WTC11 (cell line): Measurements from ENCODE around the gene SLC6A8. TPM values are rescaled to one million over a fixed set of nuclear protein-coding genes. Genes with fewer than 3 reads are reported as not detected.
A peak's percentile ranks its signal among the peaks of the same experiment; 100 is the strongest.

Source experiments
- ATAC-seq: fragments of 200-7000 bp; cut with Tn5 transposase; 2 replicates; pipeline ENCODE4 v1.10.0; 2021; ENCODE audit warnings: mild to moderate bottlenecking, moderate library complexity
- CTCF ChIA-PET: fragments of 300-600 bp; sonication (Branson Sonifier 250); formaldehyde crosslinking; loops from one replicate; lab custom pipeline; 2021; ENCODE audit warnings: antibody characterized with exemption; lab: Charles Lee
- POLR2A ChIA-PET: fragments of 350-600 bp; sonication (Branson Sonifier 250); formaldehyde crosslinking; loops from one replicate; lab custom pipeline; 2021; ENCODE audit warnings: antibody characterized with exemption; lab: Charles Lee
- DNase-seq: peaks from one replicate; pipeline ENCODE4 v3.0.0; 2021; ENCODE audit warnings: low spot score
- H3K27ac Mint-ChIP-seq: 2 replicates; pipeline ENCODE4 v1.8.0; 2021; ENCODE audit warnings: mixed read lengths
- H3K27me3 Mint-ChIP-seq: 2 replicates; pipeline ENCODE4 v1.8.0; 2021; ENCODE audit warnings: low read depth, mild to moderate bottlenecking, moderate library complexity, mixed read lengths
- H3K36me3 Mint-ChIP-seq: 2 replicates; pipeline ENCODE4 v1.8.0; 2021; ENCODE audit warnings: mixed read lengths
- H3K4me1 Mint-ChIP-seq: 2 replicates; pipeline ENCODE4 v1.8.0; 2022; ENCODE audit warnings: mixed read lengths
- H3K4me3 Mint-ChIP-seq: 2 replicates; pipeline ENCODE4 v1.8.0; 2021; ENCODE audit warnings: mild to moderate bottlenecking, moderate library complexity, mixed read lengths
- H3K9me3 Mint-ChIP-seq: 2 replicates; pipeline ENCODE4 v1.8.0; 2021; ENCODE audit warnings: mixed read lengths
- AR ChIP-seq: fragments of 250-450 bp; sonication (Bioruptor Pico); IDR thresholded peaks from 2 replicates; pipeline ENCODE4 v1.9.0; 2021; ENCODE audit warnings: mild to moderate bottlenecking
- ATF1 ChIP-seq: sonication (generic); formaldehyde crosslinking; IDR thresholded peaks from 2 replicates; pipeline ENCODE4 v1.8.1; 2023; ENCODE audit warnings: mild to moderate bottlenecking, moderate library complexity, missing genetic modification reagents
- CDX4 ChIP-seq: fragments of 250-450 bp; sonication (Bioruptor Pico); IDR thresholded peaks from 2 replicates; pipeline ENCODE4 v1.9.0; 2021; ENCODE audit warnings: moderate library complexity, mild to moderate bottlenecking, inconsistent platforms, borderline replicate concordance
- CREM ChIP-seq: sonication (generic); formaldehyde crosslinking; IDR thresholded peaks from 2 replicates; pipeline ENCODE4 v1.8.1; 2022; ENCODE audit warnings: mild to moderate bottlenecking, missing genetic modification reagents, moderate library complexity
- E2F1 ChIP-seq: sonication (generic); formaldehyde crosslinking; IDR thresholded peaks from 2 replicates; pipeline ENCODE4 v1.8.0; 2022; ENCODE audit warnings: mild to moderate bottlenecking, missing genetic modification reagents
- FOXK1 ChIP-seq: sonication (generic); formaldehyde crosslinking; IDR thresholded peaks from 2 replicates; pipeline ENCODE4 v1.8.0; 2022; ENCODE audit warnings: mild to moderate bottlenecking, moderate library complexity, missing genetic modification reagents
- FOXP1 ChIP-seq: sonication (generic); formaldehyde crosslinking; IDR thresholded peaks from 2 replicates; pipeline ENCODE4 v1.8.0; 2022; ENCODE audit warnings: missing genetic modification reagents, mild to moderate bottlenecking, moderate library complexity, borderline replicate concordance
- GTF2I ChIP-seq: fragments of 250-450 bp; sonication (Bioruptor Pico); conservative IDR thresholded peaks from 2 replicates; pipeline ENCODE4 v1.4.0; 2021; ENCODE audit warnings: mild to moderate bottlenecking
- NFE2L1 ChIP-seq: sonication (generic); formaldehyde crosslinking; IDR thresholded peaks from 2 replicates; pipeline ENCODE4 v1.8.1; 2023; ENCODE audit warnings: missing genetic modification reagents
- SP1 ChIP-seq: sonication (generic); formaldehyde crosslinking; conservative IDR thresholded peaks from 2 replicates; pipeline ENCODE4 v1.8.1; 2022; ENCODE audit warnings: missing genetic modification reagents
- ZMAT4 ChIP-seq: fragments of 250-450 bp; sonication (Bioruptor Pico); IDR thresholded peaks from 2 replicates; pipeline ENCODE4 v1.9.0; 2021; ENCODE audit warnings: mild to moderate bottlenecking
- ZNF263 ChIP-seq: sonication (generic); formaldehyde crosslinking; IDR thresholded peaks from 2 replicates; pipeline ENCODE4 v1.8.1; 2022; ENCODE audit warnings: low read depth, mild to moderate bottlenecking, moderate library complexity, missing genetic modification reagents
- ZNF281 ChIP-seq: sonication (generic); formaldehyde crosslinking; IDR thresholded peaks from 2 replicates; pipeline ENCODE4 v1.8.0; 2023; ENCODE audit warnings: mild to moderate bottlenecking, missing genetic modification reagents
- ZNF396 ChIP-seq: fragments of 250-450 bp; sonication (Bioruptor Pico); IDR thresholded peaks from 2 replicates; pipeline ENCODE4 v1.8.0; 2021; ENCODE audit warnings: mild to moderate bottlenecking, moderate library complexity, borderline replicate concordance
- ZNF512 ChIP-seq: sonication (generic); formaldehyde crosslinking; IDR thresholded peaks from 2 replicates; pipeline ENCODE4 v1.8.1; 2022; ENCODE audit warnings: missing genetic modification reagents, borderline replicate concordance
- ZSCAN18 ChIP-seq: fragments of 250-450 bp; sonication (Bioruptor Pico); IDR thresholded peaks from 2 replicates; pipeline ENCODE4 v2.1.2; 2022; ENCODE audit warnings: mild to moderate bottlenecking, moderate library complexity
- total RNA-seq: library from RNA; stranded (reverse); gene quantifications from 3 replicates; pipeline ENCODE4 v1.2.3, GENCODE V29; 2021

SLC6A8 gene
- total RNA-seq, 1 experiment from 2014 or later, result 112 TPM

GRCh38 chrX:153727123-153727931 lies 39.6 kb downstream of the SLC6A8 start:
- peaks cover 10% of the 10 kb centered on the region for H3K36me3 Mint-ChIP-seq
- ChIA-PET POLR2A (interaction anchor here (0.6 to 1.1 kb wide), 2 partner anchors 198 to 199 kb away, joined by 3 to 4 read pairs; partner anchors contain the start of gene ARHGAP4), CTCF (interaction anchor here (0.6 to 1.8 kb wide), 10 partner anchors 11 to 257 kb away, joined by 3 to 5 read pairs (median 4); partner anchors contain the start of genes ARHGAP4, HAUS7 and SLC6A8)
- H3K9me3 Mint-ChIP-seq, result peaks cover 7% of the 10 kb centered on the region; the same call in 1 of the 2 replicates
- ATAC-seq, result no peak
- peak overlapping the region; percentile 76 for H3K27ac Mint-ChIP-seq
- peaks cover 16% of the 10 kb centered on the region for H3K4me1 Mint-ChIP-seq
- DNase-seq, result no peak
- TF ChIP-seq GTF2I (CRISPR knock-in tag) (no peak), ZMAT4 (no peak), ZNF396 (CRISPR knock-in tag) (no peak), FOXP1 (no peak), ZSCAN18 (CRISPR knock-in tag) (no peak), SP1 (CRISPR knock-in tag) (no peak), CDX4 (no peak), ZNF512 (CRISPR knock-in tag) (no peak), CREM (no peak), ZNF281 (CRISPR knock-in tag) (no peak), ATF1 (CRISPR knock-in tag) (no peak)
- no peak overlapping the region for H3K4me3 Mint-ChIP-seq
- H3K27me3 Mint-ChIP-seq, result no peaks in the 10 kb centered on the region; the same call in 1 of the 2 replicates

- ATAC-seq, result no peak
- Mint-ChIP-seq H3K27ac (peak overlapping the region; percentile 27; the same call in 1 of the 2 replicates), H3K4me3 (no peak overlapping the region), H3K9me3 (peaks cover 7% of the 10 kb centered on the region; the same call in 1 of the 2 replicates), H3K4me1 (peaks cover 12% of the 10 kb centered on the region), H3K27me3 (no peaks in the 10 kb centered on the region; the same call in 1 of the 2 replicates), H3K36me3 (peaks cover 7% of the 10 kb centered on the region)
- ChIA-PET CTCF (interaction anchor here (0.6 to 1.3 kb wide), 3 partner anchors 39 to 213 kb away, joined by 3 to 4 read pairs (median 3); no protein-coding TSS in a partner anchor), POLR2A (no interaction called here)
- TF ChIP-seq E2F1 (CRISPR knock-in tag) (no peak), AR (CRISPR knock-in tag) (no peak), NFE2L1 (no peak), ZNF263 (CRISPR knock-in tag) (no peak), FOXK1 (CRISPR knock-in tag) (no peak)
- no peak for DNase-seq
Observed at GRCh38 chrX:153728095-153728494, 40.4 kb downstream of the SLC6A8 start.
